GM19468 (cell line): Measurements from ENCODE around the gene NEK1.
"Not testable (repeated sequence)": the region's sequence is repeated elsewhere in the genome, so short reads cannot be mapped to it uniquely, and the experiment has no call there.

Experiments used
- ATAC-seq: cut with Tn5 transposase; IDR thresholded peaks from one replicate; pipeline ENCODE4 v1.9.1; 2021; ENCODE audit warnings: mild to moderate bottlenecking, moderate library complexity, moderate number of reproducible peaks; ENCODE audit not compliant: unreplicated experiment; ENCODE audit errors: extremely low read depth

The NEK1 gene

GRCh38 chr4:169530048-169530447 is 82.3 kb downstream of the NEK1 start:
- no peak for ATAC-seq

GRCh38 chr4:169523796-169524195 is 88.6 kb downstream of the NEK1 start:
- no peak for ATAC-seq

- no peak for ATAC-seq
Measured at GRCh38 chr4:169510617-169511016, 101.8 kb downstream of the NEK1 start.

- ATAC-seq = no peak
Measured at GRCh38 chr4:169506903-169507302, 105.5 kb downstream of the NEK1 start.

GRCh38 chr4:169499907-169500306 is 112.5 kb downstream of the NEK1 start:
- ATAC-seq = not testable (repeated sequence)

- not testable (repeated sequence) for ATAC-seq
Measured at GRCh38 chr4:169494234-169494633, 118.1 kb downstream of the NEK1 start.

- ATAC-seq = no peak
Measured at GRCh38 chr4:169493164-169493524, 119.2 kb downstream of the NEK1 start.

- ATAC-seq = no peak
Measured at GRCh38 chr4:169492436-169493163, 119.8 kb downstream of the NEK1 start.

GRCh38 chr4:169491211-169491610 is 121.2 kb downstream of the NEK1 start:
- no peak for ATAC-seq

GRCh38 chr4:169489306-169489705 is 123.1 kb downstream of the NEK1 start:
- ATAC-seq = no peak

- peak; percentile 56 for ATAC-seq
Measured at GRCh38 chr4:169485791-169486742, 126.3 kb downstream of the NEK1 start.

- no peak for ATAC-seq
Measured at GRCh38 chr4:169485086-169485485, 127.3 kb downstream of the NEK1 start.

GRCh38 chr4:169484485-169484884 is 127.9 kb downstream of the NEK1 start:
- ATAC-seq = no peak

- ATAC-seq = no peak
Measured at GRCh38 chr4:169464080-169464479, 148.3 kb downstream of the NEK1 start.

- no peak for ATAC-seq
Measured at GRCh38 chr4:169460081-169460480, 152.3 kb downstream of the NEK1 start.

GRCh38 chr4:169458575-169458974 is 153.8 kb downstream of the NEK1 start:
- no peak for ATAC-seq

GRCh38 chr4:169452644-169453043 is 159.7 kb downstream of the NEK1 start:
- not testable (repeated sequence) for ATAC-seq

- ATAC-seq = not testable (repeated sequence)
Measured at GRCh38 chr4:169448935-169449334, 163.4 kb downstream of the NEK1 start.

- ATAC-seq = no peak
Measured at GRCh38 chr4:169446824-169447223, 165.6 kb downstream of the NEK1 start.

GRCh38 chr4:169443748-169444147 is 168.6 kb downstream of the NEK1 start:
- no peak for ATAC-seq

GRCh38 chr4:169440446-169440845 is 171.9 kb downstream of the NEK1 start:
- no peak for ATAC-seq
